Motor neuron (in vitro differentiated cells): ENCODE data around the gene RIN3. TPM values are rescaled to one million over a fixed set of nuclear protein-coding genes. Genes with fewer than 3 reads are reported as not detected.

Source experiments
- ATAC-seq, 8 experiments: fragments of 200-7000 bp; cut with Tn5 transposase; replicated peaks in 6 of 8; 2 replicates each; pipeline ENCODE4 v1.8.0; 2021; ENCODE audit warnings: mild to moderate bottlenecking in 8 of 8, moderate library complexity in 8 of 8
- H3K27ac ChIP-seq, 2 donors: fragments of 250-450 bp; sonication (Bioruptor Pico); 2 replicates each; pipeline ENCODE4 v1.9.0; 2021; ENCODE audit warnings: antibody characterized with exemption in 2 of 2, mild to moderate bottlenecking in 2 of 2, moderate library complexity in 1 of 2
- H3K4me1 ChIP-seq, 2 donors: fragments of 250-450 bp; sonication (Bioruptor Pico); replicated peaks in 1 of 2; 2 replicates each; pipeline ENCODE4 v1.6.1; 2021; ENCODE audit warnings: antibody characterized with exemption in 2 of 2, mild to moderate bottlenecking in 2 of 2, moderate library complexity in 1 of 2
- H3K4me3 ChIP-seq, 5 donors: fragments of 250-450 bp; sonication (Bioruptor Pico); 2 replicates each; pipeline ENCODE4 v1.9.0; 2021; ENCODE audit warnings: antibody characterized with exemption in 5 of 5, mild to moderate bottlenecking in 5 of 5, moderate library complexity in 4 of 5
- WGBS, 10 experiments: fragments of 450-650 bp; shearing (Covaris generic); methylation state at CpG; one replicate each; pipeline ENCODE4 v1.0.0; 2022; 5-methylcytosine and 5-hydroxymethylcytosine counted together
- in situ Hi-C, 9 experiments: fragments of 400-800 bp; cut with MboI; loops; one replicate each; pipeline ENCODE4 v1.15.0; 2021; ENCODE audit warnings: low sequenced_read_pairs in 9 of 9, low pct_unique_long_range_greater_than_20kb in 2 of 9; ENCODE audit not compliant: unreplicated experiment in 9 of 9
- total RNA-seq, 8 experiments: library from RNA; unstranded; fragments of 300-600 nt; gene quantifications; 2 replicates each; pipeline versions ENCODE4 v1.2.3 to v1.2.4, GENCODE V29; 2022

RIN3 gene
- total RNA-seq, 8 experiments from 2014 or later, result 0.21 to 23.9 (median 2.3) TPM

DNA sequence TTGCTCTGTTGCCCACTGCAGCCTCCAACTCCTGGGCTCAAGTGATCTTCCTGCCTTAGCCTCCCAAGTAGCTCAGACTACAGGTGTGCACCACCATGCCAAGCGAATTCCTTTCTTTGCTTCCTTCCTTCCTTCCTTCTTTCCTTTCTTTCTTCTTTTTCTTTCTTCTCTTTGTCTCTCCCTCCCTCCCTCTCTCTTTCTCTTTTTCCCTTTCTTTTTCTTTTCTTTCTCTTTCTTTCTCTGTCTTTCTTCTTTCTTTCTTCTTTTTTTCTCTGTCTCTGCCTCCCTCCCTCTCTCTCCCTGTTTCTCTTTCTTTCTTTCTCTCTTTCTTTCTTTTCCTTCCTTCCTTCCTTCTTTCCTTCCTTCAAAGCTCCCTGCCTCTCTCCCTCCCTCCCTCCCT is 182.0 kb downstream of the RIN3 start:
- Histone ChIP-seq H3K4me1 (no peaks in the 10 kb centered on the region), H3K4me3 (no peak overlapping the region), H3K27ac (no peak overlapping the region)
- in situ Hi-C loops, result loop anchor here in 1 of 9 experiments (25.0 kb wide), 2 partner anchors 92 to 558 kb away; partner anchors contain the start of gene GOLGA5
- no peak for ATAC-seq
- 72 to 100% (median 90%) methylated on average over 1 of the region's 1 CpG; no CpG with 5 or more reads in 1 of the 10 experiments for WGBS, 10 experiments

- Histone ChIP-seq H3K27ac (no peak overlapping the region), H3K4me1 (no peaks in the 10 kb centered on the region), H3K4me3 (no peak overlapping the region)
- 52 to 95% (median 79%) methylated on average over 1 to 4 of the region's 4 CpGs; no CpG with 5 or more reads in 2 of the 10 experiments for WGBS, 10 experiments
- no peak for ATAC-seq
- in situ Hi-C loops, result loop anchor here in 1 of 9 experiments (25.0 kb wide), 2 partner anchors 91 to 559 kb away; partner anchors contain the start of gene GOLGA5
Observed at GRCh38 chr14:92696366-92696765, 182.8 kb downstream of the RIN3 start.

GRCh38 chr14:92698393-92698792 is 184.8 kb downstream of the RIN3 start:
- H3K4me1 ChIP-seq, result no peaks in the 10 kb centered on the region
- in situ Hi-C loops, result loop anchor here in 1 of 9 experiments (25.0 kb wide), 2 partner anchors 89 to 561 kb away; partner anchors contain the start of gene GOLGA5
- no peak overlapping the region for H3K4me3 ChIP-seq
- ATAC-seq, result no peak
- no peak overlapping the region for H3K27ac ChIP-seq

DNA sequence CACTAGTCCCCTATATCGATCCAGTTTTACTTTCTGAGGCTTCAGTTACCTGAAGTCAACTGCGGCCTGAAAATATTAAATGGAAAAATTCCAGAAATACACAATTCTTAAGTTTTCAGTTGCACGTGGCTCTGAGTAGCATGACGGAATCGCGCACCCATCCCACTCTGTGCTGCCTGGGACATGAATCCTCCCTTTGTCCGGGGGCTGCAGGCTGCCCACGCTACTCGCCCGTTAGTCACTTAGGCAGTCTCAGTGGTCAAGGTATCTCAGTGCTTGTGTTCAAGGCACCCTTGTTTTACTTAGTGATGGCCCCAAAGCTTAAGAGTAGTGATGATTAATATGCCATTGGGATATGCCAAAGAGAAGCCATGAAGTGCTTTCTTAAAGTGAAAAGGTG is 188.2 kb downstream of the RIN3 start:
- no peak for ATAC-seq
- 75 to 100% (median 91%) methylated on average over 4 to 9 of the region's 10 CpGs; no CpG with 5 or more reads in 1 of the 10 experiments for WGBS, 10 experiments
- in situ Hi-C loops, result no loop called here
- Histone ChIP-seq H3K4me1 (no peaks in the 10 kb centered on the region), H3K4me3 (no peak overlapping the region), H3K27ac (no peak overlapping the region)

GRCh38 chr14:92702441-92702918 is 188.9 kb downstream of the RIN3 start:
- ATAC-seq, result no peak
- WGBS, 10 experiments, result 70 to 100% (median 96%) methylated on average over 1 to 7 of the region's 9 CpGs; no CpG with 5 or more reads in 2 of the 10 experiments
- in situ Hi-C loops, result no loop called here

GRCh38 chr14:92703516-92703915 is 189.9 kb downstream of the RIN3 start:
- 70 to 100% (median 94%) methylated on average over 2 to 9 of the region's 10 CpGs; no CpG with 5 or more reads in 4 of the 10 experiments for WGBS, 10 experiments
- in situ Hi-C loops, result no loop called here
- H3K4me1 ChIP-seq, result no peaks in the 10 kb centered on the region
- H3K4me3 ChIP-seq, result no peak overlapping the region
- ATAC-seq, result no peak
- no peak overlapping the region for H3K27ac ChIP-seq

More at GRCh38 chr14:92702441-92702918, 188.9 kb downstream of the RIN3 start:
- Histone ChIP-seq H3K27ac (no peak overlapping the region), H3K4me3 (no peak overlapping the region), H3K4me1 (no peaks in the 10 kb centered on the region)

DNA sequence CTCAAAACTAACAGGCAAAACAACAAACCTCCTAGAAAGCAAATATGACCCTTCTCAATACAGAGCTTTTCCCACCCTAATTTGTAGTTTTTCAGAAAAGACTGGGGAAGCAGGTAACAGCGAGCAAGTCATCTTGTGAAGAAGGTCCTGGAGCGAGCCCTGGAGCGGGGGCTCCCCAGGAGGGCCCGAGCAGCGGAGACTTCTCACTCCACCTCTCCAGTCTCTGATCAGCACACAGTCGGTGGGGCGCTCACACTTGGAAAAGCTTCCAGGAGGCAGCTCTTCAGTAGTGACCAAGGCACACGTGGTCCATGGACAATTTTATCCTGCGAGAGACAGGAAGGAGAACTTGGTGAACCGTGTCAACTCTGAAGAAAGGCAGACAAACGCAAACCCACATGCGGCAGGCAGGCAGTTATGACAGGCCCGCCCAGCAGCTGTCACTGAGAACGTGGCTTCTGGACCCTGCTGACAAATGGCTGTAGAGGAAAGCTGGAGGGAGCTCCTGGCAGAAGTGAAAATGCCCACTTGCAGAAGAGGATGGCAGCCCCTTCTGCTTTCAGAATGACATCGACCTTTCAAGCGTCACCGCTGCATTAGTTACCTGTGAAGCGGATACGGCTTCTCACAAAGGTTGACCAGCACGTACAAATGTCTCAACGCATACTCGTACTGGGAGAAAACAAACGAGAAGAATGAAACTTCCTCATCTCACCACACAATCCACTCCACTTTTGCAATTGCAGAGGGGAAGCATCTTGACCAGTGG is 190.6 kb downstream of the RIN3 start:
- ATAC-seq, result peak in 1 of 8 experiments; percentile 17
- H3K4me3 ChIP-seq, result no peak overlapping the region
- 80 to 100% (median 92%) methylated on average over 2 to 17 of the region's 23 CpGs; no CpG with 5 or more reads in 2 of the 10 experiments for WGBS, 10 experiments
- peaks cover 3 to 4% of the 10 kb centered on the region in 2 donors for H3K4me1 ChIP-seq
- no peak overlapping the region for H3K27ac ChIP-seq
- in situ Hi-C loops, result no loop called here

GRCh38 chr14:92704821-92705220 is 191.2 kb downstream of the RIN3 start:
- in situ Hi-C loops, result no loop called here
- WGBS, 10 experiments, result 80 to 100% (median 93%) methylated on average over 1 to 9 of the region's 11 CpGs; no CpG with 5 or more reads in 4 of the 10 experiments
- H3K4me1 ChIP-seq, result peaks cover 3 to 9% of the 10 kb centered on the region in 2 donors
- no peak overlapping the region for H3K4me3 ChIP-seq
- no peak overlapping the region for H3K27ac ChIP-seq
- no peak for ATAC-seq

- Histone ChIP-seq H3K4me1 (peaks cover 3 to 9% of the 10 kb centered on the region in 2 donors), H3K4me3 (no peak overlapping the region), H3K27ac (no peak overlapping the region)
- in situ Hi-C loops, result no loop called here
- no peak for ATAC-seq
- WGBS, 10 experiments, result 57 to 100% (median 95%) methylated on average over 1 to 9 of the region's 15 CpGs; no CpG with 5 or more reads in 5 of the 10 experiments
Observed at GRCh38 chr14:92706386-92706785, 192.8 kb downstream of the RIN3 start.

DNA sequence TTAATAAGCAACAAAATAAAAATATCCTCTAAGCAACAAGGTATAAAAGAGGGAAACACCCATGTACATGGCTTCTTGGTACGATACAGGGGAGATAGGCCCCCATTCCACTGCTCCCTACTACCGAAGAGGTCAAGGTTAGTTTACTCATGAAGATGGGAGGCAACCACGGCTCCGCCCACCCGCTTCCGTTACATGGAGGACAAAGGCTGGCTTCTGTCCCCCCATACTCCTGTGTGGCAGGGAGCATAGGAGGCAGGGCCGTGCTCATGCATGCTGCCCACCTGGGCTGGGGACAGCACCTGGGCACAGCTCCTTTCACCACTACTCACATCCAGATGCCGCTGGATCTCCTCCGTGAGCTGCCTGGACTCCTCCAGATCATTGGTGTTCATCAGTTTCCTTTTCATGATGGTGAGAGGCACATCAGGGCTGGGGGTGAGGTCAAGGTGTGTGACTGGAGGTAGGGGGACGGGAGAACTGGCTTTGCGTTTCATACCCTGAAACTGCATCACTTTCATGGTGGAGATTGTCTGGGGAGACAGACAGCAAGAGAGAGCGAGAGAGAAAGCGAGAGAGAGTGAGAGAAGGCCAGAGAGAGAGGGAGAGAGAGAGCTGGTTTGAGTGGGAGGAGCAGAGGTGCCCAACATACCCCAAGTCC is 195.9 kb downstream of the RIN3 start:
- Histone ChIP-seq H3K4me3 (no peak overlapping the region), H3K4me1 (peaks cover 3 to 9% of the 10 kb centered on the region in 2 donors), H3K27ac (no peak overlapping the region)
- WGBS, 10 experiments, result 84 to 100% (median 88%) methylated on average over 1 to 9 of the region's 13 CpGs; no CpG with 5 or more reads in 1 of the 10 experiments
- ATAC-seq, result no peak
- in situ Hi-C loops, result no loop called here

GRCh38 chr14:92710001-92710341 is 196.4 kb downstream of the RIN3 start:
- Histone ChIP-seq H3K4me1 (peaks cover 3 to 9% of the 10 kb centered on the region in 2 donors), H3K4me3 (no peak overlapping the region), H3K27ac (no peak overlapping the region)
- WGBS, 10 experiments, result 92 to 95% methylated on average over 4 to 5 of the region's 5 CpGs; no CpG with 5 or more reads in 8 of the 10 experiments
- in situ Hi-C loops, result loop anchor here in 1 of 9 experiments (10.0 kb wide), 1 partner anchor 75 kb away; no protein-coding TSS in a partner anchor
- ATAC-seq, result no peak

- WGBS, 10 experiments, result 40 to 100% (median 90%) methylated on average over 1 to 7 of the region's 7 CpGs; no CpG with 5 or more reads in 1 of the 10 experiments
- Histone ChIP-seq H3K27ac (no peak overlapping the region), H3K4me1 (peaks cover 3 to 9% of the 10 kb centered on the region in 2 donors), H3K4me3 (no peak overlapping the region)
- in situ Hi-C loops, result loop anchor here in 1 of 9 experiments (10.0 kb wide), 1 partner anchor 73 kb away; no protein-coding TSS in a partner anchor
- no peak for ATAC-seq
Observed at GRCh38 chr14:92711976-92712653, 198.5 kb downstream of the RIN3 start.
